ENCODE measurements around the gene SCARF2.

The SCARF2 gene

GRCh38 chr22:20389288-20389687 is 48.3 kb downstream of the SCARF2 start:
- H3K79me2 ChIP-seq (ENCODE audit: control insufficient read depth, low read length), result no peaks in the 10 kb centered on the region

GRCh38 chr22:20388200-20388599 is 49.4 kb downstream of the SCARF2 start:
- Histone ChIP-seq H3K27ac (ENCODE audit: low read depth, low read length) (no peak overlapping the region), H3K79me2 (ENCODE audit: control insufficient read depth, low read length) (no peaks in the 10 kb centered on the region), H3F3A (ENCODE audit: control insufficient read depth, insufficient read depth) (no peaks in the 10 kb centered on the region), H3K4me2 (ENCODE audit: low read length) (no peak overlapping the region), H4K20me1 (ENCODE audit: control insufficient read depth, insufficient read depth, low read depth, low read length) (no peaks in the 10 kb centered on the region), H3K4me3 (ENCODE audit: low read length) (no peak overlapping the region), H3K4me1 (ENCODE audit: control insufficient read depth, low read length) (no peaks in the 10 kb centered on the region), H3K9me2 (replicated peaks; ENCODE audit: control insufficient read depth, low read length) (no peaks in the 10 kb centered on the region), H3K27me3 (ENCODE audit: control insufficient read depth, low read length) (peaks cover 5% of the 10 kb centered on the region), H3K9me3 (ENCODE audit: control insufficient read depth, insufficient read depth, low read length) (no peaks in the 10 kb centered on the region), H3K36me3 (ENCODE audit: control insufficient read depth, low read length) (no peaks in the 10 kb centered on the region)
- no peak for TF ChIP-seq CTCF (IDR thresholded peaks at IDR 0.05; ENCODE audit: low read depth, low read length, poor library complexity, severe bottlenecking)

More at GRCh38 chr22:20389288-20389687, 48.3 kb downstream of the SCARF2 start:
- H4K20me1 ChIP-seq (ENCODE audit: control insufficient read depth, insufficient read depth, low read depth, low read length), result no peaks in the 10 kb centered on the region
- peaks cover 16% of the 10 kb centered on the region for H3K27me3 ChIP-seq (ENCODE audit: control insufficient read depth, low read length)
- H3K4me2 ChIP-seq (ENCODE audit: low read length), result no peak overlapping the region
- no peaks in the 10 kb centered on the region for H3K9me2 ChIP-seq (replicated peaks; ENCODE audit: control insufficient read depth, low read length)
- no peaks in the 10 kb centered on the region for H3K36me3 ChIP-seq (ENCODE audit: control insufficient read depth, low read length)
- H3K9me3 ChIP-seq (ENCODE audit: control insufficient read depth, insufficient read depth, low read length), result no peaks in the 10 kb centered on the region
- TF ChIP-seq CTCF (IDR thresholded peaks at IDR 0.05; ENCODE audit: low read depth, low read length, poor library complexity, severe bottlenecking) (no peak), EZH2phosphoT487 (IDR thresholded peaks at IDR 0.05; ENCODE audit: borderline replicate concordance, low read length) (no peak)
- H3K27ac ChIP-seq (ENCODE audit: low read depth, low read length), result no peak overlapping the region
- no peak overlapping the region for H3K4me3 ChIP-seq (ENCODE audit: low read length)
- no peaks in the 10 kb centered on the region for H3F3A ChIP-seq (ENCODE audit: control insufficient read depth, insufficient read depth)
- H3K4me1 ChIP-seq (ENCODE audit: control insufficient read depth, low read length), result no peaks in the 10 kb centered on the region

GRCh38 chr22:20386972-20387371 is 50.7 kb downstream of the SCARF2 start:
- no peak overlapping the region for H3K4me2 ChIP-seq (ENCODE audit: low read length)
- TF ChIP-seq EZH2phosphoT487 (IDR thresholded peaks at IDR 0.05; ENCODE audit: borderline replicate concordance, low read length) (no peak), CTCF (IDR thresholded peaks at IDR 0.05; ENCODE audit: low read depth, low read length, poor library complexity, severe bottlenecking) (no peak)
- peaks cover 4% of the 10 kb centered on the region; the same call in 1 of the 2 replicates for H3K27me3 ChIP-seq (ENCODE audit: control insufficient read depth, low read length)
- no peaks in the 10 kb centered on the region for H3F3A ChIP-seq (ENCODE audit: control insufficient read depth, insufficient read depth)
- no peaks in the 10 kb centered on the region for H3K79me2 ChIP-seq (ENCODE audit: control insufficient read depth, low read length)
- H3K4me1 ChIP-seq (ENCODE audit: control insufficient read depth, low read length), result no peaks in the 10 kb centered on the region
- no peaks in the 10 kb centered on the region for H3K9me2 ChIP-seq (replicated peaks; ENCODE audit: control insufficient read depth, low read length)
- H4K20me1 ChIP-seq (ENCODE audit: control insufficient read depth, insufficient read depth, low read depth, low read length), result no peaks in the 10 kb centered on the region
- H3K27ac ChIP-seq (ENCODE audit: low read depth, low read length), result no peak overlapping the region
- H3K9me3 ChIP-seq (ENCODE audit: control insufficient read depth, insufficient read depth, low read length), result no peaks in the 10 kb centered on the region
- H3K36me3 ChIP-seq (ENCODE audit: control insufficient read depth, low read length), result no peaks in the 10 kb centered on the region
- H3K4me3 ChIP-seq (ENCODE audit: low read length), result no peak overlapping the region

- H3K27ac ChIP-seq (ENCODE audit: low read depth, low read length), result no peak overlapping the region
- no peak overlapping the region for H3K4me3 ChIP-seq (ENCODE audit: low read length)
- TF ChIP-seq EZH2phosphoT487 (IDR thresholded peaks at IDR 0.05; ENCODE audit: borderline replicate concordance, low read length) (no peak), CTCF (IDR thresholded peaks at IDR 0.05; ENCODE audit: low read depth, low read length, poor library complexity, severe bottlenecking) (no peak)
- H3K9me2 ChIP-seq (replicated peaks; ENCODE audit: control insufficient read depth, low read length), result no peaks in the 10 kb centered on the region
- no peaks in the 10 kb centered on the region for H4K20me1 ChIP-seq (ENCODE audit: control insufficient read depth, insufficient read depth, low read depth, low read length)
- H3K79me2 ChIP-seq (ENCODE audit: control insufficient read depth, low read length), result no peaks in the 10 kb centered on the region
- H3K27me3 ChIP-seq (ENCODE audit: control insufficient read depth, low read length), result peaks cover 4% of the 10 kb centered on the region; the same call in 1 of the 2 replicates
- no peaks in the 10 kb centered on the region for H3K36me3 ChIP-seq (ENCODE audit: control insufficient read depth, low read length)
- H3F3A ChIP-seq (ENCODE audit: control insufficient read depth, insufficient read depth), result no peaks in the 10 kb centered on the region
- no peak overlapping the region for H3K4me2 ChIP-seq (ENCODE audit: low read length)
- no peaks in the 10 kb centered on the region for H3K9me3 ChIP-seq (ENCODE audit: control insufficient read depth, insufficient read depth, low read length)
- H3K4me1 ChIP-seq (ENCODE audit: control insufficient read depth, low read length), result no peaks in the 10 kb centered on the region
These were observed 51.3 kb downstream of the SCARF2 start for GRCh38 chr22:20386336-20386735.
